IMR-90 (cell line): ENCODE data around the gene CEP135. TPM values are rescaled to one million over a fixed set of nuclear protein-coding genes. Genes with fewer than 3 reads are reported as not detected.

Source experiments
- ATAC-seq: fragments of 200-7000 bp; cut with Tn5 transposase; 2 replicates; pipeline ENCODE4 v1.9.1; 2020; ENCODE audit warnings: low read depth, mild to moderate bottlenecking, moderate library complexity
- BruUV-seq: library from RNA; stranded (reverse); fragments of 400-500 nt; replicated peaks from 2 replicates; lab custom pipeline; 2021; lab: Mats Ljungman, UMichigan
- CTCF ChIA-PET: fragments of 300-600 bp; formaldehyde crosslinking; extraction: SDS; loops from one replicate; lab custom pipeline; 2021; ENCODE audit warnings: antibody characterized with exemption; lab: Yijun Ruan, JAX
- POLR2A ChIA-PET: fragments of 300-600 bp; sonication (Branson Sonifier 250); formaldehyde crosslinking; loops from one replicate; lab custom pipeline; 2022; ENCODE audit warnings: antibody characterized with exemption; ENCODE audit not compliant: unreplicated experiment; lab: Charles Lee
- DNase-seq: peaks from one replicate; pipeline ENCODE4 v3.0.0; 2013
- H2AFZ ChIP-seq: replicated peaks from 2 replicates; pipeline ENCODE3; 2013; ENCODE audit warnings: low read length, mild to moderate bottlenecking; ENCODE audit not compliant: poor library complexity
- H2AK5ac ChIP-seq: 2 replicates; pipeline ENCODE4 v1.6.1; 2013; ENCODE audit warnings: low read depth, low read length, inconsistent platforms
- H2AK9ac ChIP-seq: replicated peaks from 2 replicates; pipeline ENCODE3; 2013; ENCODE audit warnings: mild to moderate bottlenecking, low read depth, low read length, moderate library complexity; ENCODE audit not compliant: poor library complexity
- H2BK120ac ChIP-seq: 2 replicates; pipeline ENCODE4 v1.6.1; 2013; ENCODE audit warnings: low read depth, low read length, inconsistent platforms
- H2BK15ac ChIP-seq: 3 replicates; pipeline ENCODE4 v1.6.1; 2013; ENCODE audit warnings: low read depth, low read length, inconsistent platforms
- H2BK20ac ChIP-seq: 2 replicates; pipeline ENCODE4 v1.6.1; 2013; ENCODE audit warnings: low read depth, mild to moderate bottlenecking, inconsistent platforms, low read length, moderate library complexity
- H2BK5ac ChIP-seq: 2 replicates; pipeline ENCODE4 v1.6.1; 2013; ENCODE audit warnings: mild to moderate bottlenecking, low read depth, low read length, inconsistent platforms; ENCODE audit not compliant: poor library complexity, severe bottlenecking
- H3K14ac ChIP-seq: replicated peaks from 2 replicates; pipeline ENCODE4 v1.6.1; 2013; ENCODE audit warnings: low read depth, low read length, inconsistent platforms
- H3K18ac ChIP-seq: 2 replicates; pipeline ENCODE4 v1.6.1; 2013; ENCODE audit warnings: low read depth, low read length, control low read depth
- H3K23ac ChIP-seq: 2 replicates; pipeline ENCODE4 v1.6.1; 2013; ENCODE audit warnings: low read depth, low read length, inconsistent platforms
- H3K27ac ChIP-seq: 2 replicates; pipeline ENCODE4 v1.5.1; 2013; ENCODE audit warnings: mild to moderate bottlenecking, control low read depth, low read length; ENCODE audit not compliant: insufficient read depth
- H3K27me3 ChIP-seq: 2 replicates; pipeline ENCODE4 v1.6.1; 2013; ENCODE audit warnings: low read length; ENCODE audit not compliant: control insufficient read depth, insufficient read depth
- H3K36me3 ChIP-seq: 2 replicates; pipeline ENCODE4 v1.6.1; 2013; ENCODE audit warnings: low read length, mixed read lengths; ENCODE audit not compliant: control insufficient read depth, insufficient read depth
- H3K4ac ChIP-seq: 2 replicates; pipeline ENCODE4 v1.6.1; 2013; ENCODE audit warnings: low read depth, low read length, inconsistent platforms
- H3K4me1 ChIP-seq: 2 replicates; pipeline ENCODE4 v1.6.1; 2013; ENCODE audit warnings: low read length, mixed read lengths; ENCODE audit not compliant: control insufficient read depth, insufficient read depth
- H3K4me2 ChIP-seq: 2 replicates; pipeline ENCODE4 v1.6.1; 2013; ENCODE audit warnings: low read depth, mild to moderate bottlenecking, control low read depth, low read length, moderate library complexity
- H3K4me3 ChIP-seq: 2 replicates; pipeline ENCODE4 v1.5.1; 2013; ENCODE audit warnings: low read depth, mild to moderate bottlenecking, control low read depth, low read length, moderate library complexity; ENCODE audit not compliant: insufficient read depth
- H3K56ac ChIP-seq: 2 replicates; pipeline ENCODE4 v1.6.1; 2013; ENCODE audit warnings: low read length, inconsistent platforms; ENCODE audit not compliant: insufficient read depth; ENCODE audit errors: extremely low read depth
- H3K79me1 ChIP-seq, 2 experiments: 2 replicates each; pipeline ENCODE4 v1.6.1; 2013; ENCODE audit warnings: low read length in 2 of 2, inconsistent platforms in 1 of 2, low read depth in 1 of 2
- H3K9ac ChIP-seq: 2 replicates; pipeline ENCODE4 v1.6.1; 2013; ENCODE audit warnings: low read depth, low read length, control low read depth
- H3K9me1 ChIP-seq: 2 replicates; pipeline ENCODE4 v1.6.1; 2013; ENCODE audit warnings: low read length, inconsistent platforms; ENCODE audit not compliant: insufficient read depth
- H3K9me3 ChIP-seq: 2 replicates; pipeline ENCODE4 v1.6.1; 2013; ENCODE audit warnings: low read length; ENCODE audit not compliant: control insufficient read depth, insufficient read depth
- H4K20me1 ChIP-seq: 2 replicates; pipeline ENCODE4 v1.6.1; 2013; ENCODE audit warnings: low read length, inconsistent platforms; ENCODE audit not compliant: insufficient read depth
- H4K5ac ChIP-seq: 2 replicates; pipeline ENCODE4 v1.6.1; 2013; ENCODE audit warnings: mild to moderate bottlenecking, low read depth, low read length, control low read depth
- H4K8ac ChIP-seq, 2 experiments: 2 replicates each; pipeline ENCODE4 v1.6.1; 2013; ENCODE audit warnings: low read depth in 2 of 2, low read length in 2 of 2, control low read depth in 1 of 2, inconsistent platforms in 1 of 2
- H4K91ac ChIP-seq: 2 replicates; pipeline ENCODE4 v1.6.1; 2013; ENCODE audit warnings: low read depth, low read length, inconsistent platforms; ENCODE audit not compliant: insufficient read depth
- BHLHE40 ChIP-seq: fragments of 150-350 bp; IDR thresholded peaks from 2 replicates; pipeline ENCODE4 v1.6.1; 2016; ENCODE audit warnings: mild to moderate bottlenecking, low read depth, low read length
- CEBPB ChIP-seq: IDR thresholded peaks from 2 replicates; pipeline ENCODE4 v1.6.1; 2012; ENCODE audit warnings: low read depth, low read length, improper control_type of control experiment
- CHD1 ChIP-seq: IDR thresholded peaks from 2 replicates; pipeline ENCODE4 v1.6.1; 2012; ENCODE audit warnings: low read depth, low read length, improper control_type of control experiment
- CTCF ChIP-seq: conservative IDR thresholded peaks from 2 replicates; pipeline ENCODE4 v1.5.1; 2012; ENCODE audit warnings: mild to moderate bottlenecking, low read depth, low read length, improper control_type of control experiment
- ELK1 ChIP-seq: fragments of 150-350 bp; IDR thresholded peaks from 2 replicates; pipeline ENCODE4 v1.6.1; 2016; ENCODE audit warnings: low read depth, mild to moderate bottlenecking, low read length, moderate library complexity, borderline replicate concordance
- FOS ChIP-seq: fragments of 150-350 bp; IDR thresholded peaks from 2 replicates; pipeline ENCODE4 v1.6.1; 2016; ENCODE audit warnings: low read depth, low read length
- MAFK ChIP-seq: IDR thresholded peaks from 2 replicates; pipeline ENCODE4 v1.6.1; 2012; ENCODE audit warnings: low read depth, low read length, improper control_type of control experiment
- MAZ ChIP-seq: IDR thresholded peaks from 2 replicates; pipeline ENCODE4 v1.6.1; 2012; ENCODE audit warnings: low read depth, mild to moderate bottlenecking, low read length, improper control_type of control experiment, moderate library complexity, borderline replicate concordance
- MXI1 ChIP-seq: IDR thresholded peaks from 2 replicates; pipeline ENCODE4 v1.6.1; 2012; ENCODE audit warnings: low read depth, mild to moderate bottlenecking, low read length, moderate library complexity, borderline replicate concordance
- NFE2L2 ChIP-seq: fragments of 150-350 bp; IDR thresholded peaks from 2 replicates; pipeline ENCODE4 v1.6.1; 2016; ENCODE audit warnings: low read depth, mild to moderate bottlenecking, low read length
- POLR2A ChIP-seq: IDR thresholded peaks from 2 replicates; pipeline ENCODE4 v1.6.1; 2012; ENCODE audit warnings: mild to moderate bottlenecking, low read depth, low read length
- RAD21 ChIP-seq: IDR thresholded peaks from 2 replicates; pipeline ENCODE4 v1.6.1; 2012; ENCODE audit warnings: low read length, improper control_type of control experiment
- RCOR1 ChIP-seq: IDR thresholded peaks from 2 replicates; pipeline ENCODE4 v1.6.1; 2012; ENCODE audit warnings: mild to moderate bottlenecking, low read length, improper control_type of control experiment; ENCODE audit not compliant: insufficient replicate concordance
- RFX5 ChIP-seq: IDR thresholded peaks from 2 replicates; pipeline ENCODE4 v1.8.0; 2012; ENCODE audit warnings: low read depth, mild to moderate bottlenecking, low read length, moderate library complexity
- SMC3 ChIP-seq: fragments of 150-350 bp; IDR thresholded peaks from 2 replicates; pipeline ENCODE4 v1.6.1; 2016; ENCODE audit warnings: low read depth, mild to moderate bottlenecking, antibody characterized with exemption, low read length, moderate library complexity
- USF2 ChIP-seq: fragments of 150-350 bp; IDR thresholded peaks from 2 replicates; pipeline ENCODE4 v1.6.1; 2017; ENCODE audit warnings: mild to moderate bottlenecking, antibody characterized with exemption, low read length, low read depth
- WGBS, 2 experiments: methylation state at CpG; one replicate each; pipeline versions ENCODE4 v1.1.5 to v1.1.7; 2013; ENCODE audit warnings: missing lambda C conversion rate in 2 of 2; ENCODE audit not compliant: insufficient read length in 1 of 2; ENCODE audit errors: extremely low coverage in 2 of 2; 5-methylcytosine and 5-hydroxymethylcytosine counted together
- dilution Hi-C: fragments of 300-500 bp; cut with HindIII; formaldehyde crosslinking; loops from one replicate; pipeline ENCODE4 v1.14.3; 2018; ENCODE audit warnings: low sequenced_read_pairs; ENCODE audit not compliant: unreplicated experiment
- in situ Hi-C: fragments of 300-500 bp; cut with MboI; formaldehyde crosslinking; loops from 3 replicates; pipeline ENCODE4 v1.14.3; 2019; ENCODE audit warnings: low sequenced_read_pairs, inconsistent platforms, mixed read lengths
- intact Hi-C: fragments of 100-400 bp; cut with micrococcal nuclease; formaldehyde crosslinking; loops from 2 replicates; pipeline ENCODE4 v1.10.0; 2022
- polyA plus RNA-seq, 3 experiments: library from polyadenylated mRNA; depleted of rRNA; stranded (reverse); fragments of >200 nt; gene quantifications; 2 replicates each; pipeline ENCODE4 v1.2.3, GENCODE V29; 2012; ENCODE audit warnings: low replicate concordance in 1 of 3
- total RNA-seq: library from RNA; depleted of rRNA; stranded (reverse); fragments of >200 nt; gene quantifications from 2 replicates; pipeline ENCODE4 v1.2.3, GENCODE V29; 2012

CEP135 gene
- total and polyA plus RNA-seq, 2 of the 4 experiments (the other 2 are of a cell fraction), result 2.7 to 3.2 TPM

- H2AFZ ChIP-seq, result no peak overlapping the region
- H2AK9ac ChIP-seq, result no peak overlapping the region
- BruUV-seq, result no TSS peak
Observed at GRCh38 chr4:55993994-55994663, 45.4 kb downstream of the CEP135 start.

More at GRCh38 chr4:55993994-55994663, 45.4 kb downstream of the CEP135 start:
- H3K56ac ChIP-seq, result no peak overlapping the region
- intact Hi-C loops (no loop called here), in situ Hi-C loops (no loop called here), dilution Hi-C loops (no loop called here)
- H4K8ac ChIP-seq, result no peak overlapping the region
- no peak overlapping the region for H3K27ac ChIP-seq
- no peaks in the 10 kb centered on the region for H3K9me3 ChIP-seq
- no peak overlapping the region for H3K9ac ChIP-seq
- no peak for DNase-seq
- no peak overlapping the region for H3K23ac ChIP-seq
- no peaks in the 10 kb centered on the region; a peak in 2 of 4 replicates for H3K79me1 ChIP-seq
- no peaks in the 10 kb centered on the region; the same call in 1 of the 2 replicates for H3K36me3 ChIP-seq
- no CpG with 5 or more reads among the region's 3 CpGs for WGBS, 2 experiments
- H3K4ac ChIP-seq, result no peak overlapping the region
- H2AK5ac ChIP-seq, result no peak overlapping the region
- no peak overlapping the region for H3K14ac ChIP-seq
- ChIA-PET POLR2A (no interaction called here), CTCF (interaction anchor here (0.7 kb wide), 1 partner anchor 1048 kb away, joined by 3 read pairs; no protein-coding TSS in a partner anchor)
- no peaks in the 10 kb centered on the region for H4K20me1 ChIP-seq
- no peak overlapping the region for H3K18ac ChIP-seq
- no peak overlapping the region for H2BK20ac ChIP-seq
- no peak for ATAC-seq
- no peak overlapping the region for H4K91ac ChIP-seq
- no peak overlapping the region for H2BK5ac ChIP-seq
- H2BK15ac ChIP-seq, result no peak overlapping the region
- peaks cover 2% of the 10 kb centered on the region; the same call in 1 of the 2 replicates for H3K9me1 ChIP-seq
- TF ChIP-seq CHD1 (no peak), RFX5 (no peak), FOS (no peak), USF2 (no peak), POLR2A (no peak), RCOR1 (no peak), CTCF (no peak), CEBPB (no peak), RAD21 (no peak), SMC3 (no peak), MXI1 (no peak), MAFK (no peak), NFE2L2 (no peak), ELK1 (no peak), BHLHE40 (no peak), MAZ (no peak)
- no peaks in the 10 kb centered on the region for H3K27me3 ChIP-seq
- no peak overlapping the region for H2BK120ac ChIP-seq
- H4K5ac ChIP-seq, result no peak overlapping the region
- H3K4me3 ChIP-seq, result no peak overlapping the region
- H3K4me2 ChIP-seq, result no peak overlapping the region
- no peaks in the 10 kb centered on the region for H3K4me1 ChIP-seq
